Sigmoid colon (tissue), 7 donors: ENCODE data around the gene NTN1. TPM values are rescaled to one million over a fixed set of nuclear protein-coding genes. Genes with fewer than 3 reads are reported as not detected.

Source experiments
- DNase-seq: peaks from one replicate; pipeline ENCODE4 v3.0.0-alpha.2; 2019
- H3K27ac ChIP-seq, 4 donors: fragments of 200-600 bp; sonication (generic); one replicate each; pipeline ENCODE4 v1.5.1; 2016 to 2019; ENCODE audit warnings: mild to moderate bottlenecking in 1 of 4
- H3K27me3 ChIP-seq, 3 donors: fragments of 200-600 bp; sonication (generic); one replicate each; pipeline ENCODE4 v1.5.1; 2019; ENCODE audit warnings: mild to moderate bottlenecking in 1 of 3
- H3K36me3 ChIP-seq, 4 donors: fragments of 200-600 bp; sonication (generic); one replicate each; pipeline ENCODE4 v1.5.1; 2016 to 2019
- H3K4me1 ChIP-seq, 4 donors: fragments of 200-600 bp; sonication (generic); one replicate each; pipeline ENCODE4 v1.5.1; 2017 to 2019
- H3K4me3 ChIP-seq, 4 donors: fragments of 200-600 bp; sonication (generic); one replicate each; pipeline ENCODE4 v1.5.1; 2017 to 2019; ENCODE audit warnings: mild to moderate bottlenecking in 2 of 4, moderate library complexity in 1 of 4
- H3K9me3 ChIP-seq, 4 donors: fragments of 200-600 bp in 3 of 4; sonication (generic) in 3 of 4; one replicate each; pipeline versions ENCODE4 v1.5.1 to v1.6.1; 2013 to 2019
- CTCF ChIP-seq, 4 experiments: fragments of 450-650 bp in 3 of 4; fragments of 200-600 bp in 1 of 4; IDR thresholded peaks; one replicate each; pipeline ENCODE4 v1.5.1; 2016 to 2019; ENCODE audit warnings: antibody characterized with exemption in 4 of 4, mild to moderate bottlenecking in 3 of 4, moderate library complexity in 2 of 4
- EP300 ChIP-seq, 4 donors: sonication (generic); formaldehyde crosslinking; IDR thresholded peaks; one replicate each; pipeline ENCODE4 v1.6.1; 2017; ENCODE audit warnings: antibody characterized with exemption in 4 of 4
- POLR2A ChIP-seq, 2 donors: fragments of 450-650 bp; IDR thresholded peaks; one replicate each; pipeline ENCODE4 v1.6.1; 2016; ENCODE audit warnings: antibody characterized with exemption in 2 of 2, mild to moderate bottlenecking in 2 of 2, moderate library complexity in 2 of 2
- POLR2AphosphoS5 ChIP-seq, 4 donors: sonication (generic); formaldehyde crosslinking; IDR thresholded peaks; one replicate each; pipeline ENCODE4 v1.6.1; 2017; ENCODE audit warnings: antibody characterized with exemption in 4 of 4
- WGBS, 2 donors: extraction: QIAGEN DNeasy Blood & Tissue Kit; methylation state at CpG; one replicate each; pipeline ENCODE4 v1.1.7; 2013; 5-methylcytosine and 5-hydroxymethylcytosine counted together
- intact Hi-C: fragments of 100-400 bp; cut with DNase I; formaldehyde crosslinking; loops from one replicate; pipeline ENCODE4 v1.15.1; 2023
- polyA plus RNA-seq, 3 donors: library from polyadenylated mRNA; stranded (reverse); fragments of 200-250 nt; gene quantifications; one replicate each; pipeline ENCODE4 v1.2.3, GENCODE V29; 2013
- total RNA-seq, 4 donors: library from RNA; depleted of rRNA; stranded (reverse); fragments of >200 nt; gene quantifications; one replicate each; pipeline ENCODE4 v1.1.0, GENCODE V29; 2016
- donor health status: healthy with polysubstance abuse.
- donor health status: Bipolar disorder and iron deficiency.
- donor health status: healthy.

Gene NTN1
- total and polyA plus RNA-seq, 7 donors = 0.69 to 20.3 (median 10.5) TPM

GRCh38 chr17:9144502-9145249 is 123.4 kb downstream of the NTN1 start:
- DNase-seq = no peak
- H3K27ac ChIP-seq = no peak overlapping the region
- TF ChIP-seq POLR2A (IDR thresholded peaks at IDR 0.05) (no peak), CTCF (IDR thresholded peaks at IDR 0.05) (no peak), EP300 (IDR thresholded peaks at IDR 0.05) (no peak), POLR2AphosphoS5 (IDR thresholded peaks at IDR 0.05) (no peak)
- H3K36me3 ChIP-seq = no peaks in the 10 kb centered on the region
- H3K9me3 ChIP-seq = no peaks in the 10 kb centered on the region
- H3K4me3 ChIP-seq = no peak overlapping the region
- intact Hi-C loops = no loop called here
- H3K27me3 ChIP-seq = no peaks in the 10 kb centered on the region
- H3K4me1 ChIP-seq = peaks cover 0 to 13% (median 4%) of the 10 kb centered on the region in 4 donors
- 31 to 74% methylated on average over 19 of the region's 19 CpGs for WGBS, 2 donors

GRCh38 chr17:9146064-9146463 is 124.8 kb downstream of the NTN1 start:
- DNase-seq = no peak
- Histone ChIP-seq H3K27ac (no peak overlapping the region), H3K27me3 (no peaks in the 10 kb centered on the region), H3K9me3 (no peaks in the 10 kb centered on the region), H3K4me3 (no peak overlapping the region), H3K36me3 (no peaks in the 10 kb centered on the region), H3K4me1 (peaks cover 0 to 26% (median 7%) of the 10 kb centered on the region in 4 donors)
- 82 to 83% methylated on average over 4 of the region's 4 CpGs for whole genome bisulfite sequencing, 2 donors
- intact Hi-C loops = no loop called here
- TF ChIP-seq POLR2AphosphoS5 (IDR thresholded peaks at IDR 0.05) (no peak), EP300 (IDR thresholded peaks at IDR 0.05) (no peak), CTCF (IDR thresholded peaks at IDR 0.05) (no peak), POLR2A (IDR thresholded peaks at IDR 0.05) (no peak)

GRCh38 chr17:9148905-9149525 is 127.7 kb downstream of the NTN1 start:
- Histone ChIP-seq H3K27me3 (no peaks in the 10 kb centered on the region), H3K27ac (peak overlapping the region in 1 of 4 donors; percentile 27), H3K9me3 (no peaks in the 10 kb centered on the region), H3K4me1 (peaks cover 0 to 26% (median 7%) of the 10 kb centered on the region in 4 donors), H3K4me3 (no peak overlapping the region), H3K36me3 (no peaks in the 10 kb centered on the region)
- 22 to 69% methylated on average over 6 of the region's 6 CpGs for WGBS, 2 donors
- TF ChIP-seq CTCF (IDR thresholded peaks at IDR 0.05) = no peak
- TF ChIP-seq EP300 (IDR thresholded peaks at IDR 0.05) = no peak
- TF ChIP-seq POLR2A (IDR thresholded peaks at IDR 0.05) = no peak
- TF ChIP-seq POLR2AphosphoS5 (IDR thresholded peaks at IDR 0.05) = no peak
- intact Hi-C loops = no loop called here
- no peak for DNase-seq

GRCh38 chr17:9150446-9151090 is 129.3 kb downstream of the NTN1 start:
- Histone ChIP-seq H3K27me3 (no peaks in the 10 kb centered on the region), H3K36me3 (no peaks in the 10 kb centered on the region), H3K4me1 (peaks cover 0 to 26% (median 7%) of the 10 kb centered on the region in 4 donors), H3K9me3 (no peaks in the 10 kb centered on the region), H3K27ac (peak overlapping the region in 3 of 4 donors; percentile 25 to 56 (median 29)), H3K4me3 (no peak overlapping the region)
- WGBS, 2 donors = 65 to 85% methylated on average over 25 of the region's 25 CpGs
- TF ChIP-seq POLR2AphosphoS5 (IDR thresholded peaks at IDR 0.05) = no peak
- no peak for TF ChIP-seq POLR2A (IDR thresholded peaks at IDR 0.05)
- TF ChIP-seq EP300 (IDR thresholded peaks at IDR 0.05) = no peak
- TF ChIP-seq CTCF (IDR thresholded peaks at IDR 0.05) = no peak
- intact Hi-C loops = no loop called here
- DNase-seq = no peak
